Omental fat pad (tissue), 4 donors: Measurements from ENCODE around the gene SOX12. TPM values are rescaled to one million over a fixed set of nuclear protein-coding genes. Genes with fewer than 3 reads are reported as not detected.
A peak's percentile ranks its signal among the peaks of the same experiment; 100 is the strongest.

ENCODE experiments used
- ATAC-seq: fragments of 150-250 bp; one replicate; pipeline ENCODE4 v1.9.1; 2016; ENCODE audit warnings: mild to moderate bottlenecking, moderate library complexity; ENCODE audit not compliant: low FRiP score
- DNase-seq: peaks from one replicate; pipeline ENCODE4 v3.0.0-alpha.2; 2019; ENCODE audit warnings: low spot score
- total RNA-seq, 4 donors: library from RNA; depleted of rRNA; stranded (reverse); fragments of >200 nt; gene quantifications; one replicate each; pipeline ENCODE4 v1.1.0, GENCODE V29; 2016
- TF ChIP-seq, protein P1 (sequence below), 3 donors: fragments of 450-650 bp; IDR thresholded peaks; one replicate each; pipeline ENCODE4 v1.5.1; 2016 to 2017; ENCODE audit warnings: antibody characterized with exemption in 3 of 3, mild to moderate bottlenecking in 3 of 3, moderate library complexity in 2 of 3

Gene SOX12
- total RNA-seq, 4 donors from 2014 or later, result 2.0 to 3.3 (median 2.5) TPM

GRCh38 chr20:324177-325044 is 941 bp upstream of the SOX12 start:
- ATAC-seq, result peak; percentile 72
- TF ChIP-seq, protein P1, sequence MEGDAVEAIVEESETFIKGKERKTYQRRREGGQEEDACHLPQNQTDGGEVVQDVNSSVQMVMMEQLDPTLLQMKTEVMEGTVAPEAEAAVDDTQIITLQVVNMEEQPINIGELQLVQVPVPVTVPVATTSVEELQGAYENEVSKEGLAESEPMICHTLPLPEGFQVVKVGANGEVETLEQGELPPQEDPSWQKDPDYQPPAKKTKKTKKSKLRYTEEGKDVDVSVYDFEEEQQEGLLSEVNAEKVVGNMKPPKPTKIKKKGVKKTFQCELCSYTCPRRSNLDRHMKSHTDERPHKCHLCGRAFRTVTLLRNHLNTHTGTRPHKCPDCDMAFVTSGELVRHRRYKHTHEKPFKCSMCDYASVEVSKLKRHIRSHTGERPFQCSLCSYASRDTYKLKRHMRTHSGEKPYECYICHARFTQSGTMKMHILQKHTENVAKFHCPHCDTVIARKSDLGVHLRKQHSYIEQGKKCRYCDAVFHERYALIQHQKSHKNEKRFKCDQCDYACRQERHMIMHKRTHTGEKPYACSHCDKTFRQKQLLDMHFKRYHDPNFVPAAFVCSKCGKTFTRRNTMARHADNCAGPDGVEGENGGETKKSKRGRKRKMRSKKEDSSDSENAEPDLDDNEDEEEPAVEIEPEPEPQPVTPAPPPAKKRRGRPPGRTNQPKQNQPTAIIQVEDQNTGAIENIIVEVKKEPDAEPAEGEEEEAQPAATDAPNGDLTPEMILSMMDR (IDR thresholded peaks at IDR 0.05), result peak in 1 of 3 donors; percentile 6
- DNase-seq, result peak; percentile 75

DNA sequence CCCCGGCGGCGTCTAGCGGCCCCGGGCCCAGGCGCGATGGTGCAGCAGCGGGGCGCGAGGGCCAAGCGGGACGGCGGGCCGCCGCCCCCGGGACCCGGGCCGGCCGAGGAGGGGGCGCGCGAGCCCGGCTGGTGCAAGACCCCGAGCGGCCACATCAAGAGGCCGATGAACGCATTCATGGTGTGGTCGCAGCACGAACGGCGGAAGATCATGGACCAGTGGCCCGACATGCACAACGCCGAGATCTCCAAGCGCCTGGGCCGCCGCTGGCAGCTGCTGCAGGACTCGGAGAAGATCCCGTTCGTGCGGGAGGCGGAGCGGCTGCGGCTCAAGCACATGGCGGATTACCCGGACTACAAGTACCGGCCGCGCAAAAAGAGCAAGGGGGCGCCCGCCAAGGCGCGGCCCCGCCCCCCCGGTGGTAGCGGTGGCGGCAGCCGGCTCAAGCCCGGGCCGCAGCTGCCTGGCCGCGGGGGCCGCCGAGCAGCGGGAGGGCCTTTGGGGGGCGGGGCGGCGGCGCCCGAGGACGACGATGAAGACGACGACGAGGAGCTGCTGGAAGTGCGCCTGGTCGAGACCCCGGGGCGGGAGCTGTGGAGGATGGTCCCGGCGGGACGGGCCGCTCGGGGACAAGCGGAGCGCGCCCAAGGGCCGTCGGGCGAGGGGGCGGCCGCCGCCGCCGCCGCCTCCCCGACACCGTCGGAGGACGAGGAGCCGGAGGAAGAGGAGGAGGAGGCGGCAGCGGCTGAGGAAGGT is 715 bp downstream of the SOX12 start:
- no peak for DNase-seq
- TF ChIP-seq, protein P1 (IDR thresholded peaks at IDR 0.05), result no peak
- no peak for ATAC-seq

- ATAC-seq, result no peak
- no peak for DNase-seq
- TF ChIP-seq, protein P1 (IDR thresholded peaks at IDR 0.05), result no peak
These were observed 1.4 kb downstream of the SOX12 start for GRCh38 chr20:326645-327185.

GRCh38 chr20:327186-328026 is 2.1 kb downstream of the SOX12 start:
- TF ChIP-seq, protein P1 (IDR thresholded peaks at IDR 0.05), result no peak
- DNase-seq (no peak), ATAC-seq (peak; percentile 65)

DNA sequence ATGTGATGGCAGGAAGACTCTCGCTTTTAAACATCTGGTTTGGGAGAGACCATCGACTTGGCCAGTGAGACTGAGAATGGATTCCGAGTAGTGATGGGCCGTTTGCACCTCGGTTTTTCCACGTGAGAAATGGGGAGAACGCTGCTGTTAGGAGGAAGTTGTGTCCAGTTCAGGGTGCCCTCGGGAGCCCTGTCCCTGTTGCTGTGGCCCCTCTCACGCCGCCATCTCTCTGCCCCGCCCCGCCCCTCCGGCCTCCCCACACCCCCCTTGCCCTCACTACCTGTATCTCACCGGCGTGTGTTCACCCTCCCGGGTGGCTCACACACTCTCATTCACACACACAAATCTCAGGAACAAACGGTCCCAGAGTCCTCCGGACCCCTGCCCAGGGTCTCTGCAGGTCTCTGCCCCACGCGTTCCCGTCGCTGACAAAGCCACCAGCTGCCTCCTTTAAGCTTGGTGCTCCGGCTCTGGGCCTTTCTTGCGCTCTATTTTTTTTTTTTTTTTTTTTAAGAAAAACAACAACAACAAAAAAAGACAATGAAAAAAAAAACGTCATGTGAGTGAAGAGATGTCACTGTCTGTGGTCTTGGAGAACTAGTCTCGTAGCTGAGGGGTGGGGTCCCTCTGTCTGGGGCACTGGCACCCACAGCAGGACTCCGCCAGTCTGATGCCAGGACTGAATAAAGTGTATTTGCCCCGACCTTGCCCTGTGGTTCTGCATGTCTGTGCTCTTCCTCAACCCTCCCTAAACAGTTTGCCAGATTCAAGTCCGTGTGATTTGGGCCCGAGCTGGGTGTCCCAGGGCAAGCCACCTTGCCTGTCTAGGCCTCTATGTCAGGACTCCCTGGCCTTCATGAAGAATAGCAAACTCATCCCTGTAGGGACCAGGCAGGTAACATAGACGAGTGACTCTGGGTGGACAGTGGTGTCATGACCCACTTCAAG is 2.9 kb downstream of the SOX12 start:
- no peak for ATAC-seq
- TF ChIP-seq, protein P1 (IDR thresholded peaks at IDR 0.05), result no peak
- DNase-seq, result no peak
